GF-D8 (cell line): Measurements from ENCODE around the gene HELB.

Experiments used
- DNase-seq: peaks from one replicate; lab custom pipeline; 2025; lab: John Stamatoyannopoulos, UW

HELB gene

GRCh38 chr12:66301944-66302826 is at the start of gene HELB:
Gene HELB, plus strand, starts transcription at chr12:66302493. Its CDS starts 111 bp downstream, at chr12:66302604.
- peak; percentile 92 for DNase-seq

- DNase-seq, result no peak
Observed at GRCh38 chr12:66252771-66253170, 49.5 kb upstream of the HELB start.

GRCh38 chr12:66255737-66256136 is 46.6 kb upstream of the HELB start:
- DNase-seq, result no peak

- DNase-seq, result no peak
Observed at GRCh38 chr12:66258011-66258410, 44.3 kb upstream of the HELB start.

DNA sequence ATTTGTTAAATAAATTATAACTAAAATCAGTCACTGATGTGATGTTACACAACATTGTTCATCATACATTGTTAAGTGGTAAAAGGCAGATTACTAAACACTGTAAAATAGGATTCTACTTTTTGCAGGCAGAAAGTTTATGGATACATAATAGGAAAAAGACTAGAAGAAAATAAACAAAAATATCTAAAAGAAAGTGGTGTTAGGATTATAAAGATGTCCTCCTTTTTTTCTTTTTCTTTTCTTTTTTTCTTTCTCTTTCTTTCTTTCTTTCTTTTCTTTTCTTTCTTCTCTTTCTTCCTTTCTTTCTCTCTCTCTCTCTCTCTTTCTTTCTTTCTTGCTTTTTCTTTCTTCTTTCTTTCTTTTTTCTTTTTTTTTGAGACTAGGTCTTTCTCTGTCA is 39.6 kb upstream of the HELB start:
- no peak for DNase-seq

DNA sequence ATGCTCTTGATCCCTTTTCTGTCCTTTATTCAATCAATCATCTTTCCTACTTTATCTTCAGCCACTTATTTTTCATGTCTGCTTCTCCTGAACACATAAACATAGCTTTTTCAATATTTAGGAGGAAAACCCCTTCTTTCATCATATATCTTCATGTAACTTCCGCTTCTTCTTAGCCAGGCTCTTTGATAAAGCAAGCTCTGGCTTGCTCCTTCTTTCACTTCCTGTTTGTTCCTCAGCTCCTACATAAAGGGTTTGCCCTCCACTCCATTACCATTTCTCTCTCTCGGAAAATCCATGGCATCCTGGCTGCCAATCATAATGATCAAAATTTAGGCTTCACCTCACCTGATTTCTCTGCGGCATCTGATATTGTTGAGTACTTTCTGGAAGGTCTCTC is 33.7 kb upstream of the HELB start:
- peak; percentile 92 for DNase-seq

DNA sequence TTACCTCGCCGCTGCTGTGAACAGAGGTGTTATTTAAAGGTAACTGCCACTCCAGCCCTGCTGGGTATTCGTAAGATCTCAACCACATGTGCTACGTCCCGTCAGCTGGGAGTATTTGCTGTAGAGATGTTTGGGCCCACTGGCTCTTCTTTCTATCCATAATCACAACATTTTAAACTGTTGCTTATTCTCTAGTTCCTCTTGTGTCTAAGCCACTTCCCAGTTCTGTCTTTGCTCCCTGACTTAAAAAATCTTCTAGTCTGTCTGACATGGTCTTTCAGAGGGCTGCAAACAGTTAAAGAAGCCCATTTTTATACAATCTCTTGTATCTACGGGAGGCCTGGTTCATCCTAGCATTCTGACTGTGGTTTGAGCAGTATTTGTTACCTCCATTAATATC is 33.2 kb upstream of the HELB start:
- DNase-seq, result peak; percentile 23

GRCh38 chr12:66269757-66270383 is 32.4 kb upstream of the HELB start:
- DNase-seq, result peak; percentile 66

DNA sequence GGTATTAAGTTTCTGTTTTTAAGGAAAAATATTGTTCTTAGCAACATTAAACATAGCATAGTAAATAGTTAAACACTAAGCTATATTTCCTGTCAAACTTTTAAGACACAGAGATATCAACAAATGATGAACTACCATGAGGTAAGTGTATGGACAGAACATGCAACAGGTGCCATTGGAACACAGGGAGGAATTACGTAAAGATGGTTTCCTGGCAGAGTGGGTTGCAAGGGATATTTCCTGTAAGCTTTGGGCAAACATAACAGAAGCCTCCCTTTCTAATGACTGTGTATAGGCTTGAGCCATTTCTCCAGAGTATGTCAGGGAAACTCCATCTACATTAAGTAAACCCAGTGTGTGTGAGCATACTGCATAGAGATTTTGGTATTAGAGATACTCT is 31.7 kb upstream of the HELB start:
- peak; percentile 81 for DNase-seq

DNA sequence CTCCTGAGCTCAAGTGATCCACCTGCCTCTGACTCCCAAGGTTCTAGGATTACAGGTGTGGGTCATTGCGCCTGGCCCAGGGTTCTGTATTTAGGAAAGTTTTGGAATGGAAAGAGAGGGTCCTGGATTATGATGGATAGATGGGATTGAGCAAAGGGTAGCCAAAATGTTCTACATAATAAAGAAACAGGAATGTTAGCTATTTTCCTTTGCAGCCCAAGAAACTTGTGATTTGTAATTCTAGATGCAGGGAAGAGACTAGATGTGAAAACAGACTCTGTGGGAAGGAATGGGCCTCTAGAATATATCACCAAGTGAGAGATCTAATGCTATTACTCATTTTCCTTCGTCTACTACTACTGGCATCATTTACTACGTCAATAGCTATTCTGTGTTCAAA is 29.6 kb upstream of the HELB start:
- no peak for DNase-seq

GRCh38 chr12:66273147-66273546 is 29.1 kb upstream of the HELB start:
- DNase-seq, result no peak

DNA sequence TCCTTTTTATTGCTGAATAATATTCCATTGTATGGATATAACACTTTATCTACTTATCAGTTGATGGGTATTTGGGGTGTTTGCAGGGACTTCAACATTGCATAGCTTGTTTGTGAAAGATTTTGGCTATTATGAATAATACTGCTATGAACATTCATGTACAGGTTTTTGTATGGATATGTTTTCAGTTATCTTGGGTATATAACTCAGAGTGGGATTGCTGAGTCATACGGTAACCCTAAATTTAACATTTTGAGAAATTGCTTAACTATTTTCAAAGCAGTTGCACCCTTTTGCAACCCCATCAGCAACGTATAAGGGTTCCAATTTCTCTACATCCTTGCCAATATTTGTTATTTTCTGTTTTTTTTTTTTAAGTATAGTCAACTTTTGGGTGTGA is 27.3 kb upstream of the HELB start:
- no peak for DNase-seq

GRCh38 chr12:66279123-66279712 is 23.1 kb upstream of the HELB start:
- peak; percentile 48 for DNase-seq

- DNase-seq, result peak; percentile 61
Observed at GRCh38 chr12:66280561-66280960, 21.7 kb upstream of the HELB start.

- no peak for DNase-seq
Observed at GRCh38 chr12:66282244-66282643, 20.0 kb upstream of the HELB start.

DNA sequence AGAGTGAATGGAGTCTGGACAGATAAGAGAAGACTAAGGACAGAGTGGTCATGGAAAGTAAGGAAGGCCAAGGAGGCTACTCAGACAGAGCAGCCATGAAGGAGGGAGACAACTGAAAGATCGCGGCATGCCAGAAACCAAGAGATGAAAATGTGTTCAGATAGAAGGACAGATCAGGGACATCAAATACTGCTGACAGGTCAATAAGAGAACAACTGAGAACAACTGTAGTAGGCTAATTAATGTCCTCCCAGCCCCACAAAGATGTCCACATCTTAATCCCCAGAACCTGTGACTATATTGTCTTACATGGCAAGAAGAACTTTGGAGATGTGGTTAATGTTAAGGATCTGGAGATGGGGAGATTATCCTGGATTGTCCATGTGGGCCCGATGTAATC is 15.0 kb upstream of the HELB start:
- DNase-seq, result no peak

DNA sequence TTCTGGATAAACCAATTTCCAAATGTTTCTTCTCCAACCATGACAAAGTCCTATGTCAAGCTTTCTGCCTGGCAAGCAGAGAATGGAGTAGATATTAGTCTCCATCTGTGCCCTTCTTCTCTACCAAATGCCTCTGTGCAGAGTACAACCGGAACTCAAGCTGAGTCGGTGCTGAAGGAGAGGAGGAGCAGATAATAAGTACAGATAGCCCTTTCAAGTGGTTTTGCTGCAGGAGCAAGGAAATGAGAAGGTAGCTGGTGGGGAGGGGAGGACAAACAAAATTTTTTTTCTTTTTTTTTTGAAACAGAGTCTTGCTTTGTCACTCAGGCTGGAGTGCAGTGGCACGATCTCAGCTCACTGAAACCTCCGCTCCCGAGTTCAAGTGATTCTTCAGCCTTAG is 14.2 kb upstream of the HELB start:
- DNase-seq, result peak; percentile 78

GRCh38 chr12:66289485-66289884 is 12.8 kb upstream of the HELB start:
- no peak for DNase-seq

DNA sequence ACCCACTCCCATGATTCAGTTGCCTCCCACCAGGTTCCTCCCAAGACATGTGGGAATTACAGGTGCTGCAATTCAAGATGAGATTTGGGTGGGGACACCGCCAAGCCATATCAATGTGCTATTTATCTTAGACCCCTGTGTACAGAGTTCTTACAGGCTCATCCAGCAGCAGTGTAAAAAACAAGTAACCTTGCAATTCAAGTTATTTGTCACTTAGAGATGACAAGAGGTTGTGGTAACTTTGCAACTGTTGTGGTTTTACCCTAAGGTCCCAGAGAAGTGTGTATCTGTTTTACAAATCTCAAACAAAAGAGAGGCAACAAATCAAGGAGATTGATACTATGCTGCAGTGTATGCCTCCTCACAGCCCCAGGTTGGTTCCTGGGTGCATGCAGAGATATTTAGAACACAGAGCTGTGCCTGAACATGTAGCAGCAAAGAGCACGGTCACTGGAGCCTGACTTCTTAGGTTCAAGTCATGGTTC is 11.5 kb upstream of the HELB start:
- peak; percentile 16 for DNase-seq

GRCh38 chr12:66296176-66296683 is 6.1 kb upstream of the HELB start:
- no peak for DNase-seq

DNA sequence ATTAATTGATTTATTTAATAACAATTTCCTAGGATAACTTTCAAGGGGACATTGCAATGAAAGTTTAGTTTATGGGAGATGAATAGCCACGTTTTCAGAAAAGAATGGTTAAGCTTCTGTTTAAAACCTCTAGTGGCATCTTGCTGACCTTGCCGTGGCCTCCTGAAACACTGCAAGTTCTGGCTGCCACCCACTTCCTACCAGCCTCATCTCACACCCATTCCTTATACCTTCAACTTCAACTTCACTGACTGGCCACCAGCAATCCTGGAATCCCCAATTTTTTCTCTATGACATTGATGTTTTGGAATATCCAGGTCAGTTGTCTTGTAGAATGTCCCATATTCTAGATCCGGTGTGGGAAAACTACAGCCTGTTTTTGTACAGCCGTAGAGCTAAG is 5.2 kb upstream of the HELB start:
- DNase-seq, result no peak

GRCh38 chr12:66297923-66298322 is 4.4 kb upstream of the HELB start:
- DNase-seq, result no peak

DNA sequence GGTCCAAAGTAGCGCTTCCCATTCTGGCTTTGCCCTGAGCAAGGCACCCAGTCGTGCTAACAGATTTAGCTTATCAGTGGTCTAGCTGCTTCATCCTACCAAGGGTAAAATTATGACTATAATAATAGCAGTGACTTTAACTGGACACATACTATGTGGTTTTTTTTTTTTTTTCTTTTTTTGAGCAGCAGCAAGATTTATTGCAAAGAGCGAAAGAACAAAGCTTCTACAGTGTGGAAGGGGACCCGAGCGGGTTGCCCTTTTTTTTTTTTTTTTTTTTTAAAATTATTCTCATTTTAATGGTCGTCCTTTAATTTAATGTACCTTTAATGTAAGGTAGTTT is 505 bp downstream of the HELB start:
- DNase-seq, result no peak
